PC-3 (cell line): ENCODE data around the gene WAC.

ENCODE experiments used
- EZH2 ChIP-seq: fragments of 300-600 bp; sonication (generic); IDR thresholded peaks from one replicate; pipeline ENCODE4 v1.6.1; 2017; ENCODE audit warnings: antibody characterized with exemption, mild to moderate bottlenecking, low read length; ENCODE audit not compliant: unreplicated experiment
- EZH2phosphoT487 ChIP-seq: fragments of 300-600 bp; sonication (generic); IDR thresholded peaks from 2 replicates; pipeline ENCODE4 v1.6.1; 2018; ENCODE audit warnings: mild to moderate bottlenecking, antibody characterized with exemption, low read length, borderline replicate concordance
- TF ChIP-seq, protein P1 (sequence below): fragments of 300-600 bp; sonication (generic); conservative IDR thresholded peaks from 2 replicates; pipeline ENCODE4 v1.5.1; 2017; ENCODE audit warnings: antibody characterized with exemption, low read depth, mild to moderate bottlenecking, low read length

DNA sequence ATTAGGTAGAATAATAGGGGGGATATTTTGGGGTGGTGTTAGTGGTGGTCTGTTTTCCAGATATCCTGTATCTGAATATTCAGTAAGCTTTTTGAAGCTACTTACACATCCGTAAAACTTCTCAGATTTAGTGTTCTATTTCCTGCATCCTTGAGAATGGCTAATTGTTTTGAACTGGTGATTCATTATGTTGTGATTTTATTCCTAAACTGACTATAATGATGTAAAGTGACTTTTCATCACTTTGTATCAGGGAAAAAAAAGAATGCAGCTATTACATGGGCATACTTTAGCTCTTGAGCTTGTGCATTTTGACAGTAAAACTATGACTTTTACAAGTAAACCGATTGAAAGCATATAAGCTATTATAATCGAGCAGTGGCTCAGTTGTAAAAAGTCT, 18.2 kb downstream of the WAC start:
- no peak for TF ChIP-seq EZH2phosphoT487
- TF ChIP-seq, protein P1, sequence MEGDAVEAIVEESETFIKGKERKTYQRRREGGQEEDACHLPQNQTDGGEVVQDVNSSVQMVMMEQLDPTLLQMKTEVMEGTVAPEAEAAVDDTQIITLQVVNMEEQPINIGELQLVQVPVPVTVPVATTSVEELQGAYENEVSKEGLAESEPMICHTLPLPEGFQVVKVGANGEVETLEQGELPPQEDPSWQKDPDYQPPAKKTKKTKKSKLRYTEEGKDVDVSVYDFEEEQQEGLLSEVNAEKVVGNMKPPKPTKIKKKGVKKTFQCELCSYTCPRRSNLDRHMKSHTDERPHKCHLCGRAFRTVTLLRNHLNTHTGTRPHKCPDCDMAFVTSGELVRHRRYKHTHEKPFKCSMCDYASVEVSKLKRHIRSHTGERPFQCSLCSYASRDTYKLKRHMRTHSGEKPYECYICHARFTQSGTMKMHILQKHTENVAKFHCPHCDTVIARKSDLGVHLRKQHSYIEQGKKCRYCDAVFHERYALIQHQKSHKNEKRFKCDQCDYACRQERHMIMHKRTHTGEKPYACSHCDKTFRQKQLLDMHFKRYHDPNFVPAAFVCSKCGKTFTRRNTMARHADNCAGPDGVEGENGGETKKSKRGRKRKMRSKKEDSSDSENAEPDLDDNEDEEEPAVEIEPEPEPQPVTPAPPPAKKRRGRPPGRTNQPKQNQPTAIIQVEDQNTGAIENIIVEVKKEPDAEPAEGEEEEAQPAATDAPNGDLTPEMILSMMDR = no peak
- no peak for TF ChIP-seq EZH2
